GM23338 (cell line): ENCODE results near the gene CHD9. TPM values are rescaled to one million over a fixed set of nuclear protein-coding genes. Genes with fewer than 3 reads are reported as not detected.

Source experiments
- ATAC-seq: fragments of 200-7000 bp; cut with Tn5 transposase; 3 replicates; pipeline ENCODE4 v1.9.1; 2020
- DNase-seq: peaks from one replicate; pipeline ENCODE4 v3.0.0-alpha.2; 2015; ENCODE audit warnings: low spot score
- H2AFZ ChIP-seq: fragments of 200-600 bp; sonication (generic); 2 replicates; pipeline ENCODE4 v1.8.0; 2016; ENCODE audit warnings: antibody characterized with exemption, mild to moderate bottlenecking, moderate library complexity
- H3F3A ChIP-seq: fragments of 200-600 bp; sonication (generic); replicated peaks from 2 replicates; pipeline ENCODE4 v1.8.0; 2017; ENCODE audit warnings: antibody characterized with exemption, mixed run types, low read depth
- H3K27ac ChIP-seq: fragments of 200-600 bp; sonication (generic); 2 replicates; pipeline ENCODE4 v1.6.1; 2016; ENCODE audit warnings: low read depth
- H3K27me3 ChIP-seq: fragments of 200-600 bp; sonication (generic); 2 replicates; pipeline ENCODE4 v1.8.0; 2016; ENCODE audit warnings: mild to moderate bottlenecking, mixed run types, moderate library complexity; ENCODE audit not compliant: insufficient read depth
- H3K36me3 ChIP-seq: fragments of 200-600 bp; sonication (generic); 2 replicates; pipeline ENCODE4 v1.8.0; 2016; ENCODE audit warnings: mild to moderate bottlenecking; ENCODE audit not compliant: insufficient read depth
- H3K4me1 ChIP-seq: fragments of 200-600 bp; sonication (generic); 2 replicates; pipeline ENCODE4 v1.8.0; 2016; ENCODE audit warnings: mild to moderate bottlenecking, moderate library complexity; ENCODE audit not compliant: insufficient read depth
- H3K4me2 ChIP-seq: fragments of 200-600 bp; sonication (generic); 2 replicates; pipeline ENCODE4 v1.7.1; 2017; ENCODE audit warnings: mixed run types
- H3K4me3 ChIP-seq: fragments of 200-600 bp; sonication (generic); 2 replicates; pipeline ENCODE4 v1.6.1; 2016; ENCODE audit warnings: mixed run types
- H3K79me2 ChIP-seq: fragments of 200-600 bp; sonication (generic); replicated peaks from 2 replicates; pipeline ENCODE4 v1.8.0; 2017; ENCODE audit warnings: mild to moderate bottlenecking; ENCODE audit not compliant: insufficient read depth
- H3K9me2 ChIP-seq: fragments of 200-600 bp; sonication (generic); 2 replicates; pipeline ENCODE4 v1.8.0; 2017; ENCODE audit not compliant: insufficient read depth
- H4K20me1 ChIP-seq: fragments of 200-600 bp; sonication (generic); replicated peaks from 2 replicates; pipeline ENCODE4 v1.8.0; 2017; ENCODE audit warnings: mild to moderate bottlenecking; ENCODE audit not compliant: insufficient read depth
- H3K27ac Mint-ChIP-seq: 2 replicates; pipeline ENCODE4 v1.8.0; 2020; ENCODE audit warnings: inconsistent platforms, mild to moderate bottlenecking, moderate library complexity, mixed read lengths
- H3K27me3 Mint-ChIP-seq: 3 replicates; pipeline ENCODE4 v1.8.0; 2022; ENCODE audit warnings: low read depth, mild to moderate bottlenecking, moderate library complexity, mixed read lengths, inconsistent platforms; ENCODE audit not compliant: insufficient read depth, poor library complexity
- H3K36me3 Mint-ChIP-seq: 3 replicates; pipeline ENCODE4 v1.8.0; 2021; ENCODE audit warnings: low read depth, mild to moderate bottlenecking, inconsistent platforms, moderate library complexity, mixed read lengths
- H3K4me1 Mint-ChIP-seq: 3 replicates; pipeline ENCODE4 v1.8.0; 2020; ENCODE audit warnings: mild to moderate bottlenecking, inconsistent platforms, mixed read lengths
- H3K4me3 Mint-ChIP-seq: 3 replicates; pipeline ENCODE4 v1.8.0; 2021; ENCODE audit warnings: moderate library complexity, mild to moderate bottlenecking, inconsistent platforms, mixed read lengths
- H3K9me3 Mint-ChIP-seq: 3 replicates; pipeline ENCODE4 v1.8.0; 2020; ENCODE audit warnings: moderate library complexity, mild to moderate bottlenecking, inconsistent platforms, mixed read lengths
- CREB1 ChIP-seq: fragments of 250-450 bp; sonication (Bioruptor Pico); IDR thresholded peaks from 2 replicates; pipeline ENCODE4 v1.5.0; 2020; ENCODE audit warnings: low read depth, mild to moderate bottlenecking, moderate library complexity
- CTCF ChIP-seq, 2 experiments: fragments of 200-600 bp in 1 of 2; sonication (generic) in 1 of 2; conservative IDR thresholded peaks; 2 replicates each; pipeline versions ENCODE4 v1.5.1 to v1.6.1; 2016 to 2017; ENCODE audit warnings: antibody characterized with exemption in 2 of 2, low read depth in 2 of 2, mild to moderate bottlenecking in 2 of 2, moderate library complexity in 1 of 2
- ETS1 ChIP-seq: IDR thresholded peaks from 2 replicates; pipeline ENCODE4 v1.6.1; 2016; ENCODE audit warnings: antibody characterized with exemption
- EZH2phosphoT487 ChIP-seq: fragments of 200-600 bp; sonication (generic); IDR thresholded peaks from one replicate; pipeline ENCODE4 v1.8.1; 2018; ENCODE audit warnings: antibody characterized with exemption; ENCODE audit not compliant: unreplicated experiment
- JUNB ChIP-seq: IDR thresholded peaks from one replicate; pipeline ENCODE4 v1.6.1; 2016; ENCODE audit warnings: antibody characterized with exemption; ENCODE audit not compliant: unreplicated experiment
- NANOG ChIP-seq: IDR thresholded peaks from 2 replicates; pipeline ENCODE4 v1.6.1; 2016; ENCODE audit warnings: antibody characterized with exemption, borderline replicate concordance
- POLR2AphosphoS5 ChIP-seq: IDR thresholded peaks from 2 replicates; pipeline ENCODE4 v1.6.1; 2016; ENCODE audit warnings: antibody characterized with exemption, low read depth
- REST ChIP-seq: IDR thresholded peaks from one replicate; pipeline ENCODE4 v1.6.1; 2018; ENCODE audit warnings: antibody characterized with exemption; ENCODE audit not compliant: unreplicated experiment
- ZNF114 ChIP-seq: fragments of 250-450 bp; sonication (Bioruptor Pico); IDR thresholded peaks from 2 replicates; pipeline ENCODE4 v1.5.0; 2020; ENCODE audit warnings: mild to moderate bottlenecking, moderate library complexity
- ZNF331 ChIP-seq: fragments of 250-450 bp; sonication (Bioruptor Pico); IDR thresholded peaks from 2 replicates; pipeline ENCODE4 v1.5.0; 2020; ENCODE audit warnings: low read depth, mild to moderate bottlenecking, moderate library complexity
- polyA plus RNA-seq: library from polyadenylated mRNA; unstranded; fragments of >200 nt; fragmentation: Nextera tagmentation; extraction: Ambion mirVana; gene quantifications from 2 replicates; pipeline ENCODE4 v1.2.1, GENCODE V29; 2016
- total RNA-seq: library from RNA; depleted of rRNA; stranded (reverse); fragments of >200 nt; shearing (Covaris generic); gene quantifications from 2 replicates; pipeline ENCODE4 v1.2.3, GENCODE V29; 2014

Gene CHD9
- total and polyA plus RNA-seq, 2 experiments from 2014 or later, result 18.8 to 46.6 TPM

GRCh38 chr16:53357955-53358354 is 303.2 kb downstream of the CHD9 start:
- H3K27me3 ChIP-seq, result no peaks in the 10 kb centered on the region
- H3K36me3 Mint-ChIP-seq, result no peaks in the 10 kb centered on the region; the same call in 2 of the 3 replicates
- no peaks in the 10 kb centered on the region for H4K20me1 ChIP-seq
- no peaks in the 10 kb centered on the region for H3K36me3 ChIP-seq
- H3K79me2 ChIP-seq, result no peaks in the 10 kb centered on the region
- no peak for ATAC-seq
- no peak overlapping the region for H3K4me3 ChIP-seq
- no peak overlapping the region for H3K27ac ChIP-seq
- no peak overlapping the region for H2AFZ ChIP-seq
- H3F3A ChIP-seq, result no peaks in the 10 kb centered on the region
- H3K4me1 ChIP-seq, result no peaks in the 10 kb centered on the region
- H3K27ac Mint-ChIP-seq, result no peak overlapping the region
- no peak for TF ChIP-seq NANOG
- TF ChIP-seq ZNF114 (CRISPR knock-in tag), result no peak
- TF ChIP-seq ZNF331 (CRISPR knock-in tag), result no peak
- TF ChIP-seq EZH2phosphoT487, result no peak
- no peak for TF ChIP-seq CREB1 (CRISPR knock-in tag)
- DNase-seq, result no peak
- no peak overlapping the region for H3K4me3 Mint-ChIP-seq
- H3K4me2 ChIP-seq, result no peak overlapping the region
- H3K9me2 ChIP-seq, result no peaks in the 10 kb centered on the region
- peaks cover 5% of the 10 kb centered on the region; the same call in 2 of the 3 replicates for H3K4me1 Mint-ChIP-seq
- H3K9me3 Mint-ChIP-seq, result no peaks in the 10 kb centered on the region
- H3K27me3 Mint-ChIP-seq, result peaks cover 7% of the 10 kb centered on the region

GRCh38 chr16:53358884-53359283 is 304.1 kb downstream of the CHD9 start:
- H3F3A ChIP-seq, result no peaks in the 10 kb centered on the region
- H4K20me1 ChIP-seq, result no peaks in the 10 kb centered on the region
- no peaks in the 10 kb centered on the region for H3K79me2 ChIP-seq
- no peak for ATAC-seq
- no peaks in the 10 kb centered on the region for H3K36me3 ChIP-seq
- peaks cover 7% of the 10 kb centered on the region for H3K27me3 Mint-ChIP-seq
- H3K27ac ChIP-seq, result no peak overlapping the region
- H2AFZ ChIP-seq, result no peak overlapping the region
- no peaks in the 10 kb centered on the region for H3K9me2 ChIP-seq
- H3K27me3 ChIP-seq, result no peaks in the 10 kb centered on the region
- no peak overlapping the region for H3K4me3 Mint-ChIP-seq
- H3K9me3 Mint-ChIP-seq, result no peaks in the 10 kb centered on the region
- no peak overlapping the region for H3K4me3 ChIP-seq
- no peaks in the 10 kb centered on the region; the same call in 2 of the 3 replicates for H3K36me3 Mint-ChIP-seq
- peaks cover 5% of the 10 kb centered on the region; the same call in 2 of the 3 replicates for H3K4me1 Mint-ChIP-seq
- no peaks in the 10 kb centered on the region for H3K4me1 ChIP-seq
- no peak overlapping the region for H3K27ac Mint-ChIP-seq
- no peak overlapping the region for H3K4me2 ChIP-seq
- no peak for DNase-seq
- TF ChIP-seq JUNB (no peak), ETS1 (no peak), REST (no peak), EZH2phosphoT487 (no peak), CTCF (conservative IDR thresholded peaks at IDR 0.05; ENCODE audit: low read depth in 2 of 2) (no peak), ZNF114 (CRISPR knock-in tag) (no peak), POLR2AphosphoS5 (no peak), CREB1 (CRISPR knock-in tag) (no peak)
